ENCODE data around the gene TVP23C.

TVP23C gene

GRCh38 chr17:15494821-15495220 lies 68.5 kb downstream of the TVP23C start:
- DNase-seq = no peak

- DNase-seq = no peak
These were observed 69.6 kb downstream of the TVP23C start for GRCh38 chr17:15493693-15494035.

- no peak for DNase-seq
These were observed 70.2 kb downstream of the TVP23C start for GRCh38 chr17:15492791-15493692.

- DNase-seq = no peak
These were observed 71.1 kb downstream of the TVP23C start for GRCh38 chr17:15492186-15492585.

GRCh38 chr17:15490634-15491261 lies 72.5 kb downstream of the TVP23C start:
- no peak for DNase-seq

- no peak for DNase-seq
These were observed 74.7 kb downstream of the TVP23C start for GRCh38 chr17:15488557-15488956.

GRCh38 chr17:15485045-15485444 lies 78.2 kb downstream of the TVP23C start:
- no peak for DNase-seq

GRCh38 chr17:15483431-15483830 lies 79.9 kb downstream of the TVP23C start:
- DNase-seq = no peak

GRCh38 chr17:15482476-15482875 lies 80.8 kb downstream of the TVP23C start:
- no peak for DNase-seq

- DNase-seq = no peak
These were observed 81.8 kb downstream of the TVP23C start for GRCh38 chr17:15481481-15481880.

- DNase-seq = no peak
These were observed 83.1 kb downstream of the TVP23C start for GRCh38 chr17:15480204-15480603.

GRCh38 chr17:15479703-15480102 lies 83.6 kb downstream of the TVP23C start:
- DNase-seq = no peak

GRCh38 chr17:15478845-15479244 lies 84.4 kb downstream of the TVP23C start:
- DNase-seq = no peak

- DNase-seq = no peak
These were observed 87.5 kb downstream of the TVP23C start for GRCh38 chr17:15475631-15476354.

GRCh38 chr17:15472891-15473290 lies 90.4 kb downstream of the TVP23C start:
- no peak for DNase-seq

GRCh38 chr17:15470536-15470935 lies 92.7 kb downstream of the TVP23C start:
- no peak for DNase-seq

- no peak for DNase-seq
These were observed 94.0 kb downstream of the TVP23C start for GRCh38 chr17:15469260-15469659.

GRCh38 chr17:15468126-15468525 lies 95.2 kb downstream of the TVP23C start:
- no peak for DNase-seq

GRCh38 chr17:15467592-15467991 lies 95.7 kb downstream of the TVP23C start, which contains the start of gene CDRT4:
Gene CDRT4, minus strand, starts transcription at chr17:15467621. Its CDS starts 27,383 bp downstream, at chr17:15440238.
- no peak for DNase-seq

GRCh38 chr17:15466131-15466530 lies 97.2 kb downstream of the TVP23C start:
- DNase-seq = no peak

GRCh38 chr17:15465045-15465701 lies 98.1 kb downstream of the TVP23C start:
- DNase-seq = no peak

GRCh38 chr17:15464231-15464985 lies 98.9 kb downstream of the TVP23C start:
- DNase-seq = no peak
